ENCODE results near the gene KPNA5. TPM values are rescaled to one million over a fixed set of nuclear protein-coding genes. Genes with fewer than 3 reads are reported as not detected.
A peak's percentile ranks its signal among the peaks of the same experiment; 100 is the strongest.

The KPNA5 gene
- total RNA-seq, 1 experiment from 2014 or later = 12.2 TPM

DNA sequence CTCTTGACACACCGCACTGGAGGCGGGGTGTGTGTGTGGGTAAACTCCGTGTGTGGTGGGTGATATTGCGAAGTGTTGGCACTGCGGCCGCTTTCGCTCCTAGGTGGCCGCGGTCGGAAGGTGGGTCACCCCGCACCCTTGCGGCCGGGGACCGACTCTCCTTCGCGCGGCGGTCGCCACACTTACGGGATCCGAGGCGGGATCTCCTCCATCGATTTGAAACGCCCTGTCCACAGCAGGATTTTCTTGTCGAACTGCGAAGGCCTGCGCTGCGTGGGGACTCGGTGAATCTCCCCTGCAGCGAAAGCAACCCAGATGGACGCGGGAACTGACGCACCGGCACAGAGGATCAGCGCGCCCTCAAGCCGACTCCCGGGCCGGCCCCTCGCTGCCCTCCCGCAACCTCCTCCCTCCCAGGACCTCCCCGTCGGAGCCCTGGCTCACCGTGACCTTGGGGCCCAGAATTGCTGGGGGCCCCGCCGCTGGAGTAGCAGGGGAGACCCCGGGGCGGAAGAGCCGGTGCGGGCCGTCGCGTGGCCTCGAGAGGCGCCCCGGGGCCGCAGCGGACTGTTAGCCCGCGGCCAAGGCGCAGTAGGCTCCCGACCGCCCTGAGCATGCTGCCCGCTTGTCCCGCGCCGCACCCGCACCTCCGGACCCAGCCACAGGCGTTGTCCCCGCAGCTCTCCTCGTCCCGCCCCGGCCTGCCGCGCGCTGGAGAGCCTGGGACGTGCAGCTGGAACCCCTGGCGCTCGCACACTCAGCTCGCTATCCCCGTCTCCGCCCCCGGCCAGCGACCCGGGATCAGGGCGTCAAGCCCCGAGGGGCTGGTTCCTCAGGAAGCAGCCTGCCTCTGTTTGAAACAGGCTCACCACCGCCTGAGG, 84.2 kb downstream of the KPNA5 start, which contains the start of gene FAM162B (continued):
- TF ChIP-seq, protein P1, sequence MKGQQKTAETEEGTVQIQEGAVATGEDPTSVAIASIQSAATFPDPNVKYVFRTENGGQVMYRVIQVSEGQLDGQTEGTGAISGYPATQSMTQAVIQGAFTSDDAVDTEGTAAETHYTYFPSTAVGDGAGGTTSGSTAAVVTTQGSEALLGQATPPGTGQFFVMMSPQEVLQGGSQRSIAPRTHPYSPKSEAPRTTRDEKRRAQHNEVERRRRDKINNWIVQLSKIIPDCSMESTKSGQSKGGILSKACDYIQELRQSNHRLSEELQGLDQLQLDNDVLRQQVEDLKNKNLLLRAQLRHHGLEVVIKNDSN (CRISPR knock-in tag; IDR thresholded peaks at IDR 0.05) = no peak
- TF ChIP-seq CBFB (CRISPR knock-in tag; IDR thresholded peaks at IDR 0.05; ENCODE audit: low read depth) (no peak), GRHL2 (CRISPR knock-in tag; IDR thresholded peaks at IDR 0.05; ENCODE audit: insufficient replicate concordance, severe bottlenecking) (no peak), HMGA2 (CRISPR knock-in tag; IDR thresholded peaks at IDR 0.05) (no peak), ATF1 (CRISPR knock-in tag; IDR thresholded peaks at IDR 0.05) (no peak)

DNA sequence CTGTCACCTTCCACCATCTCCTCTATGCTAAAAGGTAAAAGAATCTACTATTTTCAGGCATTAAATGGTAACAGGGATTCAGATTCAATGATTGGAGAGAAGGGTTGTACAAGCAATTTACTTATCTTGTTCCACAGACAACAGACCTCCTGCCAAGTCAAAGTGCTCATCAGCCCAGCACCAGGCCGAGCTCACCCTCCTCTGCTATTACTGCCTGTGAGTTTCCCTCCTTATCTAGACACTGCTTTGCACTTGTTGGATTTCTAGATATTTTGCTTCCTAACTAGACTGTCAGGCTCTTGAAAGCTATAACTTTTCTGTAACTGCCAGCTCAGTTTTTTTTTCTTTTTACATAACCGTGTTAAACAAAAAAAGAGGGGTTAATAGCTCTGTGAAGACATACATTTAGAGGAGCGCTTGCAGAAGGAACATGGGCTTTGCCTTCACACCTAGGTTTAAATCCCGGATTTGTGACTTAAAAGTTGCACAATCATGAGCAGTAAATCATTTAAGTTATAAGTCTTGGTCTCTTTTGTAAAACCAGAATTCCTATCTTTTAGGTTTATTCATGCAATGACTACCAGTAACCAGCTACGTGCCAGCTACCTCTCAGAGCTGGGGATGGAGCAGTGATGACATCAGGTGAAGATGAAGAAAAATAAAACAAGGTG, 85.6 kb downstream of the KPNA5 start:
- Mint-ChIP-seq H3K27ac (no peak overlapping the region), H3K9me3 (no peaks in the 10 kb centered on the region), H3K4me3 (peak overlapping the region; percentile 74)

More for the DNA sequence above, 85.6 kb downstream of the KPNA5 start:
- ChIA-PET CTCF (interaction anchor here (0.7 to 1.0 kb wide), 2 partner anchors 11 to 13 kb away, joined by 3 to 4 read pairs; no protein-coding TSS in a partner anchor), POLR2A (no interaction called here)
- DNase-seq (ENCODE audit: low spot score) = no peak
- ATAC-seq = no peak
- no peaks in the 10 kb centered on the region for H3K36me3 Mint-ChIP-seq
- peaks cover 45% of the 10 kb centered on the region for H3K27me3 Mint-ChIP-seq (ENCODE audit: low read depth)
- H3K4me1 Mint-ChIP-seq = peaks cover 14% of the 10 kb centered on the region
- TF ChIP-seq, protein P2, sequence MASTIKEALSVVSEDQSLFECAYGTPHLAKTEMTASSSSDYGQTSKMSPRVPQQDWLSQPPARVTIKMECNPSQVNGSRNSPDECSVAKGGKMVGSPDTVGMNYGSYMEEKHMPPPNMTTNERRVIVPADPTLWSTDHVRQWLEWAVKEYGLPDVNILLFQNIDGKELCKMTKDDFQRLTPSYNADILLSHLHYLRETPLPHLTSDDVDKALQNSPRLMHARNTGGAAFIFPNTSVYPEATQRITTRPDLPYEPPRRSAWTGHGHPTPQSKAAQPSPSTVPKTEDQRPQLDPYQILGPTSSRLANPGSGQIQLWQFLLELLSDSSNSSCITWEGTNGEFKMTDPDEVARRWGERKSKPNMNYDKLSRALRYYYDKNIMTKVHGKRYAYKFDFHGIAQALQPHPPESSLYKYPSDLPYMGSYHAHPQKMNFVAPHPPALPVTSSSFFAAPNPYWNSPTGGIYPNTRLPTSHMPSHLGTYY (CRISPR knock-in tag; IDR thresholded peaks at IDR 0.05) = no peak
- no peak for TF ChIP-seq IRF2 (CRISPR knock-in tag; IDR thresholded peaks at IDR 0.05; ENCODE audit: borderline replicate concordance, low read depth)
- TF ChIP-seq SMAD4 (CRISPR knock-in tag; IDR thresholded peaks at IDR 0.05) = no peak
- no peak for TF ChIP-seq TEAD4 (CRISPR knock-in tag; IDR thresholded peaks at IDR 0.05)
- TF ChIP-seq ESRRA (CRISPR knock-in tag; IDR thresholded peaks at IDR 0.05; ENCODE audit: borderline replicate concordance) = no peak
- TF ChIP-seq SMAD3 (CRISPR knock-in tag; IDR thresholded peaks at IDR 0.05; ENCODE audit: borderline replicate concordance) = no peak
- TF ChIP-seq RELA (CRISPR knock-in tag; IDR thresholded peaks at IDR 0.05; ENCODE audit: borderline replicate concordance) = no peak
- TF ChIP-seq ZNF121 (CRISPR knock-in tag; IDR thresholded peaks at IDR 0.05) = no peak
- no peak for TF ChIP-seq TEAD1 (CRISPR knock-in tag; IDR thresholded peaks at IDR 0.05)
- no peak for TF ChIP-seq TCF7 (CRISPR knock-in tag; IDR thresholded peaks at IDR 0.05; ENCODE audit: low read depth)
- no peak for TF ChIP-seq RORB (CRISPR knock-in tag; IDR thresholded peaks at IDR 0.05)
- TF ChIP-seq, protein P3, sequence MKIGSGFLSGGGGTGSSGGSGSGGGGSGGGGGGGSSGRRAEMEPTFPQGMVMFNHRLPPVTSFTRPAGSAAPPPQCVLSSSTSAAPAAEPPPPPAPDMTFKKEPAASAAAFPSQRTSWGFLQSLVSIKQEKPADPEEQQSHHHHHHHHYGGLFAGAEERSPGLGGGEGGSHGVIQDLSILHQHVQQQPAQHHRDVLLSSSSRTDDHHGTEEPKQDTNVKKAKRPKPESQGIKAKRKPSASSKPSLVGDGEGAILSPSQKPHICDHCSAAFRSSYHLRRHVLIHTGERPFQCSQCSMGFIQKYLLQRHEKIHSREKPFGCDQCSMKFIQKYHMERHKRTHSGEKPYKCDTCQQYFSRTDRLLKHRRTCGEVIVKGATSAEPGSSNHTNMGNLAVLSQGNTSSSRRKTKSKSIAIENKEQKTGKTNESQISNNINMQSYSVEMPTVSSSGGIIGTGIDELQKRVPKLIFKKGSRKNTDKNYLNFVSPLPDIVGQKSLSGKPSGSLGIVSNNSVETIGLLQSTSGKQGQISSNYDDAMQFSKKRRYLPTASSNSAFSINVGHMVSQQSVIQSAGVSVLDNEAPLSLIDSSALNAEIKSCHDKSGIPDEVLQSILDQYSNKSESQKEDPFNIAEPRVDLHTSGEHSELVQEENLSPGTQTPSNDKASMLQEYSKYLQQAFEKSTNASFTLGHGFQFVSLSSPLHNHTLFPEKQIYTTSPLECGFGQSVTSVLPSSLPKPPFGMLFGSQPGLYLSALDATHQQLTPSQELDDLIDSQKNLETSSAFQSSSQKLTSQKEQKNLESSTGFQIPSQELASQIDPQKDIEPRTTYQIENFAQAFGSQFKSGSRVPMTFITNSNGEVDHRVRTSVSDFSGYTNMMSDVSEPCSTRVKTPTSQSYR (CRISPR knock-in tag; IDR thresholded peaks at IDR 0.05) = no peak
- TF ChIP-seq, protein P4, sequence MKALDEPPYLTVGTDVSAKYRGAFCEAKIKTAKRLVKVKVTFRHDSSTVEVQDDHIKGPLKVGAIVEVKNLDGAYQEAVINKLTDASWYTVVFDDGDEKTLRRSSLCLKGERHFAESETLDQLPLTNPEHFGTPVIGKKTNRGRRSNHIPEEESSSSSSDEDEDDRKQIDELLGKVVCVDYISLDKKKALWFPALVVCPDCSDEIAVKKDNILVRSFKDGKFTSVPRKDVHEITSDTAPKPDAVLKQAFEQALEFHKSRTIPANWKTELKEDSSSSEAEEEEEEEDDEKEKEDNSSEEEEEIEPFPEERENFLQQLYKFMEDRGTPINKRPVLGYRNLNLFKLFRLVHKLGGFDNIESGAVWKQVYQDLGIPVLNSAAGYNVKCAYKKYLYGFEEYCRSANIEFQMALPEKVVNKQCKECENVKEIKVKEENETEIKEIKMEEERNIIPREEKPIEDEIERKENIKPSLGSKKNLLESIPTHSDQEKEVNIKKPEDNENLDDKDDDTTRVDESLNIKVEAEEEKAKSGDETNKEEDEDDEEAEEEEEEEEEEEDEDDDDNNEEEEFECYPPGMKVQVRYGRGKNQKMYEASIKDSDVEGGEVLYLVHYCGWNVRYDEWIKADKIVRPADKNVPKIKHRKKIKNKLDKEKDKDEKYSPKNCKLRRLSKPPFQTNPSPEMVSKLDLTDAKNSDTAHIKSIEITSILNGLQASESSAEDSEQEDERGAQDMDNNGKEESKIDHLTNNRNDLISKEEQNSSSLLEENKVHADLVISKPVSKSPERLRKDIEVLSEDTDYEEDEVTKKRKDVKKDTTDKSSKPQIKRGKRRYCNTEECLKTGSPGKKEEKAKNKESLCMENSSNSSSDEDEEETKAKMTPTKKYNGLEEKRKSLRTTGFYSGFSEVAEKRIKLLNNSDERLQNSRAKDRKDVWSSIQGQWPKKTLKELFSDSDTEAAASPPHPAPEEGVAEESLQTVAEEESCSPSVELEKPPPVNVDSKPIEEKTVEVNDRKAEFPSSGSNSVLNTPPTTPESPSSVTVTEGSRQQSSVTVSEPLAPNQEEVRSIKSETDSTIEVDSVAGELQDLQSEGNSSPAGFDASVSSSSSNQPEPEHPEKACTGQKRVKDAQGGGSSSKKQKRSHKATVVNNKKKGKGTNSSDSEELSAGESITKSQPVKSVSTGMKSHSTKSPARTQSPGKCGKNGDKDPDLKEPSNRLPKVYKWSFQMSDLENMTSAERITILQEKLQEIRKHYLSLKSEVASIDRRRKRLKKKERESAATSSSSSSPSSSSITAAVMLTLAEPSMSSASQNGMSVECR (CRISPR knock-in tag; IDR thresholded peaks at IDR 0.05; ENCODE audit: borderline replicate concordance) = no peak
- TF ChIP-seq, protein P5, sequence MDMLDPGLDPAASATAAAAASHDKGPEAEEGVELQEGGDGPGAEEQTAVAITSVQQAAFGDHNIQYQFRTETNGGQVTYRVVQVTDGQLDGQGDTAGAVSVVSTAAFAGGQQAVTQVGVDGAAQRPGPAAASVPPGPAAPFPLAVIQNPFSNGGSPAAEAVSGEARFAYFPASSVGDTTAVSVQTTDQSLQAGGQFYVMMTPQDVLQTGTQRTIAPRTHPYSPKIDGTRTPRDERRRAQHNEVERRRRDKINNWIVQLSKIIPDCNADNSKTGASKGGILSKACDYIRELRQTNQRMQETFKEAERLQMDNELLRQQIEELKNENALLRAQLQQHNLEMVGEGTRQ (CRISPR knock-in tag; IDR thresholded peaks at IDR 0.05) = no peak
- TF ChIP-seq, protein P6, sequence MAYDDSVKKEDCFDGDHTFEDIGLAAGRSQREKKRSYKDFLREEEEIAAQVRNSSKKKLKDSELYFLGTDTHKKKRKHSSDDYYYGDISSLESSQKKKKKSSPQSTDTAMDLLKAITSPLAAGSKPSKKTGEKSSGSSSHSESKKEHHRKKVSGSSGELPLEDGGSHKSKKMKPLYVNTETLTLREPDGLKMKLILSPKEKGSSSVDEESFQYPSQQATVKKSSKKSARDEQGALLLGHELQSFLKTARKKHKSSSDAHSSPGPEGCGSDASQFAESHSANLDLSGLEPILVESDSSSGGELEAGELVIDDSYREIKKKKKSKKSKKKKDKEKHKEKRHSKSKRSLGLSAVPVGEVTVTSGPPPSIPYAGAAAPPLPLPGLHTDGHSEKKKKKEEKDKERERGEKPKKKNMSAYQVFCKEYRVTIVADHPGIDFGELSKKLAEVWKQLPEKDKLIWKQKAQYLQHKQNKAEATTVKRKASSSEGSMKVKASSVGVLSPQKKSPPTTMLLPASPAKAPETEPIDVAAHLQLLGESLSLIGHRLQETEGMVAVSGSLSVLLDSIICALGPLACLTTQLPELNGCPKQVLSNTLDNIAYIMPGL (CRISPR knock-in tag; IDR thresholded peaks at IDR 0.05) = no peak
- no peak for TF ChIP-seq ZNF219 (CRISPR knock-in tag; IDR thresholded peaks at IDR 0.05; ENCODE audit: borderline replicate concordance)
